Left ventricle myocardium superior (tissue), 1 donor: ENCODE measurements around the gene GLUD1. TPM values are rescaled to one million over a fixed set of nuclear protein-coding genes. Genes with fewer than 3 reads are reported as not detected.
"Not testable (repeated sequence)": the region's sequence is repeated elsewhere in the genome, so short reads cannot be mapped to it uniquely, and the experiment has no call there.

Experiments used
- ATAC-seq: fragments of 200-7000 bp; cut with Tn5 transposase; one replicate; pipeline ENCODE4 v1.9.1; 2020; ENCODE audit warnings: mild to moderate bottlenecking, moderate library complexity
- DNase-seq: peaks from one replicate; pipeline ENCODE4 v3.0.0-alpha.2; 2020
- intact Hi-C: fragments of 100-400 bp; cut with micrococcal nuclease; formaldehyde crosslinking; loops from one replicate; pipeline ENCODE4 v1.11.0; 2022
- total RNA-seq: library from RNA; stranded (reverse); fragmentation: NEBNext Ultra II Directional; extraction: Animal tissue kit (Norgen Biotek cat#: 25700); gene quantifications from one replicate; pipeline ENCODE4 v1.2.1, GENCODE V29; 2021
- donor health status: DM: no; HTN: yes; CAD: no; lungs with severe emphysema.

Gene GLUD1
- total RNA-seq, 1 donor from 2014 or later, result 106 TPM

DNA sequence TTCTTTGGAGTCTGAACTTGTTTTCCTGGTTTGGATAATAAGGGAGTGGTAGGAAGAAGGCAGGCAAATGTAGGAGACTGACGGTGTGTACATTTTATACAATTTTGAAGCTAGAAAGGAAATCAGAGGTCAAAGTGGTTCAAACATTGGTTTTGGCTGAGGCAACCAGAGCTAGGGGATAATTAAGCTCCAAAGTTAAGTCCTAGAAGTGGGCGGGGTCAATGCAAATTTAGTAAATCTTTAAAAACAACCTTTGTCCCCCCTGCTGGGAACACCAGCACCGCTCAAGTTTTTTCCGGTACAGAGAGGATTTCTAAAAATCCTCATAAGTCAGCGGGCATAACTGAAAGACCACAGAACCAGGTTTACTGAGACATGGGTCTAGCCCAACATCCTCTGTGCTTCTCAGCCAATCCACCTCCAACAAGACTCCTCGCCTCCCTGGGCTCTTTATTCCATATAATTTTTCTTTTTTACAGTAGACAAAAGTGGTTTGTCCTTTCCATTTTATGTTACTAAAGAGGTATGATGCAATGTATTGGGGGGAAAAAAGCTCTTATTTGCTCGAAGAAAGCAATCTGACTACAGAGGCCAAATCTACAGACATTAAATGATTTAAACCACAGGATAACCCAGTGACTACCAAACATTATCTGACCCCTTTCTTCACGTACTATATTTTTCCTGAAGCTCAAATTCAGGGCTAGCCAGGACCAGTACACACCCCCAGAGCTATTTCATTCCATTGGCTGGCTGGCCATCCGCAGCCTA is 1.6 kb downstream of the GLUD1 start:
- ATAC-seq (no peak), DNase-seq (no peak)
- intact Hi-C loops, result no loop called here

DNA sequence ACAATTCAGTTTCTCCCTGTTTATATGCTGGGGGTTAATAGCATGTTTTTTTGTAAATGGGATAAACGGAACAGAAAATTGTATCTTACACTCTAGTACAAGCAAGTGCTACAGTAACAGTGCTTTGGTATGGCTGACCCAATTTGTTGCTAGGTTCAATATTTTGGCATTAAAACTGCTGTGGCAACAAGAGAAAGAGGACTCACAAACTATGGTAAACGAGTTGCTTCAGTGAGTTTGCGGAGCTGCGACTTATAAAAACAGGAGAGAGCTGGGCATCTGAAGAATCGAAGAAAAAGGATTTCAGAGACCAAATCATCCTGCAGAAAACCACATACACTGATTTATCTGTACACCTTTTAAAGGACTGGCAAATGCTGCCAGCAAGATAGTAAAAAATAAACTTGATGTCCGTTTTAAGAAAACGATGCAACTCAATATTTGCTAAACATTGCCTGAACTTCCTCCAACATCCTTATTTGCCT is 2.2 kb downstream of the GLUD1 start:
- ATAC-seq, result no peak
- no peak for DNase-seq
- intact Hi-C loops, result no loop called here

DNA sequence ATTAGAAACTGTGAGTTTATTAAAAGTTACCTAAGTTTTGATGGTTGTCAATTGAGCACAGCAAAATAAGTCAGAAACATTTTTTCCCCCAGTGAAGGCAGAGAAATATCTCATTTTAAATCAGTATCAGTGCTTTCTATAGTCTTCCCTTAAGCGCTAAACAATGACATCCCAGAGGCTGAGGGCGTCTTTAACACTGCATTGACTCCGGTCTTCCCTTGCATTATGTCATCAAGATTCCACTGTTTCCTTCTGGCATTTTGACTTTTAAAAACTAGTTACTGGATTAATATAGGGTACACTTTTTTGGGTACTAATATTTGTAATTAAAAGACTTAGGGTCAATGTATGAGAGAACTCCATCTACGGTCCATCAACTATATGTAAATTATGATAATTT is 3.9 kb downstream of the GLUD1 start:
- no peak for ATAC-seq
- no peak for DNase-seq
- intact Hi-C loops, result no loop called here

DNA sequence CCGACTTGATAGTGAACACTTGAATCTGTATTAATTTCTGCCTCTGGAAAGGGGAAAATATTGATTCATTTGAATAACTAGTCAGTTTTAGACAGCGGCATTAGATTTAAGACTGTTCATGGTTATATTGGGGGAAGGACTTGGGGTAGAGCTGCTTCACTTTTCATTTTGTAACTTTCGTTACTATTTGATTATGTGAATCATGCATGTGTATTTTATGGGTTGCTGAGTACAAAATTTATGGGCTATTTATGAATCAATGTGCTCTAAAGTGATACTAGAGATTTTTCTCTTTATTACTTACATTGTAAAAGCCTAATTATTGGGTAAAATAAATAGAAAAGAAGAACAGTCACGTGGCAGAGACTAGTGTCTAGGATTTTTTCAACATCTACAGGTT is 4.9 kb downstream of the GLUD1 start:
- intact Hi-C loops, result no loop called here
- DNase-seq (no peak), ATAC-seq (no peak)

DNA sequence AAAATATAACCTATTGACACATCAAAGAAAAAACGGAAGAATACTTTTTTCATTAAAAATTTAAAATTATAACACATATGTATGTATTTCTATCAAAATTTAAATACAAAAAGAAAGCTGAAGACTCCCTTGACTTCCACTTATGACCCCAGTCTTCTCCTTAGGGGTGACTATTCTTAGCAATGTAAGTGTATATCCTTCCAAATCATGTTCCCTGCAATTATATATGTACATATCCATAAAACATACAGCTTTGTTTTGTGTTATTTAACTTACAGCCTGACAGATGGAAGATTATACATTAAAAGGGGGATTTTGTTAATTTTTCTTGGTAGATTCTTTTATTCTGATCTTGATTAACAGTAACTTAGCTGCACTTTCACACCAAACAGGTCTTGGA is 9.1 kb downstream of the GLUD1 start:
- ATAC-seq (no peak), DNase-seq (no peak)
- intact Hi-C loops, result no loop called here

DNA sequence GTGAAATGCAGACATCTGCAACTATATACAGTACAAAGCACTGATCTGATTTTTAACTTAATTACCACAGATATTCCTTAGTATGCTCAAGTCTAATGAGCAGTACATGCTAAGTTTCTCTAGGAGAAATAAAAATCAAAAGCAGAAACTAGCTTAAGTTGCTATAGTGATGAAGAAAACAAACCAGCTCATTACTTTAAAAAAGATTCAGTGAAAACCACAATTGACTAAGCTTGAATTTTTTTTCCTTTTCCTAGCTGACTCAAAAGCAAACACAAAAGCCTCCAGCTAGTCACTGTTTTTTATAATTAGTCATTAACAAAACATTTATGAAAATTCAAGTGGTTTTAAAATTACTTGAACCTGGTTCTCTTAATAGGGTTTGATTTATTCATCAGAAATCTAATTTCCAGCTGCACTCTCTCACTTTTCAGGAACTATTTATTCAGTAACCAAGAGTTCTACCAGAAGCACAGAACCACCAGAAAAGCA is 10.3 kb downstream of the GLUD1 start:
- DNase-seq, intact Hi-C loops: not testable (repeated sequence)
- peak; percentile 24 for ATAC-seq

DNA sequence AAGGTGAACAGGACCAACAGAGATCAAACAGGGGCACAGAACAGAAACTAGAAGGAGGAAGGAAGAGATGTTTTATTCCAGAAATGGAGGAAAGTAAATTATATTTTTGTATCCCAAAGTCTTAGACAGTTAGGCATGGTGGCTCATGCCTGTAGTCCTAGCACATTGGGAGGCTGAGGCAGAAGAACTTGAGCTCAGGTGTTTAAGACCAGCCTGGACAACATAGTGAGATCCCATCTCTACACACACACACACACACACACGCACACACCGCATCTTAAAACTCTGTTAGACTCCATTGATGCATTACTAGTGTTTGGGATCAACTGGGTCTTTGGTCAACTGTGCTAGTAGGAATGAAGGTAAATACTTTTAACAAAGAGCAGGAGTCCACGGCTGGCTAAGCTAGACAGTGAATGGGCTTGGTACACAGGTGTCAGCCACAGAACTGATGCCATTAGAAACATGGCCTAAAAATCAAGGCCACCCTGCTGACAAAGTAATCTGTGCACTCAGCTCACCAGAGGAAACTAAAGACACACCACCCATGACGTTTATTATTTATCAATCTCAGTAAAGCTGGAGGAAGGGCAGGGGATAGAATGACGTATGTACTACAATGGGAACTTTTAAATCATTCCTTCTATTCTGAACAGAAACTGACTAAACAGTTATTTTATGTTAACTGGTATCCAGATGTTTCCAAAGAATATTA is 10.9 kb downstream of the GLUD1 start:
- peak; percentile 47 for ATAC-seq
- DNase-seq, intact Hi-C loops: not testable (repeated sequence)

DNA sequence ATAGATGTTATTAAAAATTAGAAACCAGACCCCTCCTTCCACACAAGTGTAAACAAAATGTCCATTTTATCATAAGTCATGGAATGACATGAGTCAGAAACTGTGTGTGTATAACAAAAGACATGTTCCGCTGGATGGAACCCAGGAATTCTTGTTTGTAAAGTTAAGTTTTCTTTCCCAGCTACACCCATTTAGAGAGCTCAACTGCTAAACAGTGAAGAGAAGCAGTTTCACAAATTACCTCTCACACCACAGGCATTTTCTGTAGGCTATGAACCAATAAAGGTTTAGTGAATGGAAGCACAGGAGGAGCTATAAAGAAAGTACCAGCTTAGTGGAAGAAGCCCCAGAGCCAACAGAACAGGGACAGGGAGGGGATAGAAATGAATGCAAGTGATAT is 12.4 kb downstream of the GLUD1 start:
- DNase-seq, intact Hi-C loops: not testable (repeated sequence)
- peak; percentile 53 for ATAC-seq

DNA sequence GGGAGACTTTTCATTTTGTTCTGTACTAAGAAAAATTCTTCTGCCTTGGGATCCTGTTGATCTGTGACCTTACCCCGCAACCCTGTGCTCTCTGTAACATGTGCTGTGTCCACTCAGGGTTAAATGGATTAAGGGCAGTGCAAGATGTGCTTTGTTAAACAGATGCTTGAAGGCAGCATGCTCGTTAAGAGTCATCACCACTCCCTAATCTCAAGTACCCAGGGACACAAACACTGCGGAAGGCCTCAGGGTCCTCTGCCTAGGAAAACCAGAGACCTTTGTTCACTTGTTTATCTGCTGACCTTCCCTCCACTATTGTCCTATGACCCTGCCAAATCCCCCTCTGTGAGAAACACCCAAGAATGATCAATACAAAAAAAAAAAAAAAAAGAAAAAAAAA is 13.1 kb downstream of the GLUD1 start:
- ATAC-seq, DNase-seq, intact Hi-C loops: not testable (repeated sequence)

DNA sequence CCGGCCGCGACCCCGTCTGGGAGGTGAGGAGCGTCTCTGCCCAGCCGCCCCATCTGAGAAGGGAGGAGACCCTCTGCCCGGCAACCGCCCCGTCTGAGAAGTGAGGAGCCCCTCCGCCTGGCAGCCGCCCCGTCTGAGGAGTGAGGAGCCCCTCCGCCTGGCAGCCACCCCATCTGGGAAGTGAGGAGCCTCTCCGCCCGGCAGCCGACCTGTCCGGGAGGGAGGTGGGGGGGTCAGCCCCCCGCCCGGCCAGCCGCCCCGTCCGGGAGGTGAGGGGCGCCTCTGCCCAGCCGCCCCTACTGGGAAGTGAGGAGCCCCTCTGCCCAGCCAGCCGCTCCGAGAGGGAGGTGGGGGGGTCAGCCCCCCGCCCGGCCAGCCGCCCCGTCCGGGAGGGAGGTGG is 14.0 kb downstream of the GLUD1 start:
- ATAC-seq, intact Hi-C loops, DNase-seq: not testable (repeated sequence)

DNA sequence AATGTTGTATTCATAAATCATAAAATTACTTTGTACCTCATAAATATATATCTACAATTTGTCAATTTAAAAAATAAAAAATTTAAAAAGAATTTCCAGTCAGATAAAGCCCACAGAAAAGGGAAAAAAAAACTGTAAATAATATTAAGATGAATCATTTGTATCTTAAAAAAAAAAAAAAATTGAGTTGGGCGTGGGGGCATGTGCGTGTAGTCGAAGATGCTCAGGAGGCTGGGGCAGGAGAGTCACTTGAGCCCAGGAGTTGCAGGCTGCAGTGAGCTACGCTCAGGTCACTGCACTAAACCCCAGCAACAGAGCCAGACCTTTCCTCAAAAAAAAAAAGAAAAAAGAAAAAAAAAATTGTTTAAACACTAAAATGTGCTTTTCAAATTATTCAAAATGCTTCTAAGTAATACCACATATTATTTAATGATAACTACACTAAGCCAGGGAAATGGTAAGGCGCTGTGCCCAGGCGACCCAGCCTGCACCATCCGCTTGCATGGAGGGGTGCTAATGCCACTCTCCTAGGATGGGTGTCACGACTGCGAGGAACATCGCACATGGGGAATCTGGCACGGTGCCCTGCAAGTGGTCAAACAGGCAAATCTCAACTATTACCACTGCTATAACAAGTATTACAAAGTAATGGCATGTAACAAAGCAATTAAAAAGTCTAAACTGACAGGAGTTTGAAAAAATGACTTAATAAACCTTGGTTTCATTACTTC is 15.4 kb downstream of the GLUD1 start:
- intact Hi-C loops, result no loop called here
- no peak for ATAC-seq
- no peak for DNase-seq

DNA sequence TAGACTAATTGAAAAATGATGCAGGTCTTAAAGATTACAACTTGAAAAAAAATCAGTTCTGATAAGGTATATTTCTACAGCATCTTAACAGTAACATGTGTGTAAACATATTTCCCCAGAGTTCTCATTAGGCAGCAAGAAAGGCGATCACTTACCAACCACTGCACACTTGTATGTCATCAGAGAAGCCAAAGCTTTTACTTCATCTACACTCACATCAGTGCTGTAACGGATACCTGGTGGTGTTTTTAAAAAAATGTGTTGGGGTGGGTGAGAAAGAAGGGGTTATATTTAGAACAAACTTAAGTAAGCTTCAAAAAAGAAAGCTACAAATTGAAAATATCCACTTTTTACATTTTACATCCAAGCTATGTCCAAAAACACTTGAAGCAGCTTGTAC is 18.2 kb downstream of the GLUD1 start:
- ATAC-seq, DNase-seq, intact Hi-C loops: not testable (repeated sequence)

DNA sequence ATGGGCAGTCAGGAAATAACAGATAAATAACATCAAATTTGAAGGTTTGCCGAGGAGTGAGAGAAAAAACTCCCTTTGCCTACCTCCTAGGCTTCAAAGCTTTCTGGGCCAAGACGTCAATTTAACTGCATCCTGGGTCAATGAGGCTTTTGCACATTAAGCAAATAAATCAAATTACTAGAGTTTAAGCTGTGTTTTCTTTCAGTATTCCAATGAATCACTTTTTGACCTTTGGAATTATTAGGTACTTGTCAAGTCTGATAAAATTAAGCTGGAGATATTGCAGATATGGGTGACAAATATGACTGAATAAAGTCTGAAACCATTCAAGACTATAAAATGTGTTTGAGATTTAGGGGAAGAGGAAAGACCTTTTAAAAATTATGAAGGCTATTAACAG is 22.2 kb downstream of the GLUD1 start:
- intact Hi-C loops, result no loop called here
- DNase-seq (no peak), ATAC-seq (no peak)

DNA sequence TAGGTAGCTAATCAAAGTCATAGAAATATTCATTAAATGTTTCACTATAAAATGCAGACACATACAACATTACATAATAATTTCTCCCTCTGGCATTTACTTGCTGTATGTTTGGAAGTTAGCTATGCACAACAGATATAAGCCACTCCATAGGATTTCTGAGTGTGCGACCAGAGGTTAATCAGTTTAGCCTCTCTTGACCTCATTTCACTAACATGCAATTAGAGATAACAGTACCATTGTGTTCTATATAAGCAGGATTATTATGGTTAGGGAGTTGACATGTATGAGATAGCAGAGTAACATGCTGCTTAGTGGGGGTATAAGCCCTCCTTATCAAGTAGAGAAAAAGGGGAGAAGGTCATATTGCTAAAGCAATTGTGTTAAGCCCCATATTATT is 26.4 kb downstream of the GLUD1 start:
- ATAC-seq (no peak), DNase-seq (no peak)
- intact Hi-C loops, result no loop called here

DNA sequence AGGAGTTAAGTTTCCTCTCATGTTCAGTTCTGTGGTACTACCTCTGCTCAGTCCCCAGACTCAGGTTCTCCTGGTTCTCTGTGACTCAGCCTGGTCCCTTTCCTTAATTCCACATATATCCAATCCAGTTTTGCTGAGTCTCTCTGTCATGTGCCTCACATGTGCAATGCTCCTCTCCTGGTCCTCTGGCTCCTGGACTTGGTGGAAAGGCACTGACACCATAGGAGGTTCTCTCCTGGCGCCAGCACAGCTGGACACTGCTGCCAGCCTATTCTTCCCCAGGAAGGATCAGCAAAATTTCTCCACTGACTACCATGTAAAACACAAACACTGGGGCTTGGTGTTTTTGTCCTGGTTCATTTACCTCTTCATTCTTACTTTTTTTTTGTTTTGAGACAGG is 27.8 kb downstream of the GLUD1 start:
- intact Hi-C loops, result no loop called here
- ATAC-seq (no peak), DNase-seq (no peak)

DNA sequence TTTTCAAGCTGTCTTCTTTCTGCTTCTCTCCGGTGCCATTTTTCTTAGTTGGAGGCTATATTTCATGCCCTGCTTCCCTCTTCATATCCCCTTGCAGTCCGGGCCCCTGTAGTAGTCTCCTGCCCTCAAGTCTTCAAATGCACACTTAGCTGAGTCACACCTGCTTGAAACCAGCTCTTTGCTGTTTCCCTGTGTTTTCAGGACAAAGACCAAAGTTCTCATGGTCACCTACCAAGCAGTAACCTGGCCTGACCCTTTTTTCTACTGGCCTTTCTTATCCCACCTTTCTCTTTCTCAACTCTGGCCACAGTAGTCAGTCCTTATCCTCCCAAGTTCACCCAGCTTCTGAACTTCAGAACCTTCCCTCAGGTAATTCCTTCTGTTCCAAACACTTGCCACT is 28.5 kb downstream of the GLUD1 start:
- DNase-seq (no peak), ATAC-seq (no peak)
- intact Hi-C loops, result no loop called here

DNA sequence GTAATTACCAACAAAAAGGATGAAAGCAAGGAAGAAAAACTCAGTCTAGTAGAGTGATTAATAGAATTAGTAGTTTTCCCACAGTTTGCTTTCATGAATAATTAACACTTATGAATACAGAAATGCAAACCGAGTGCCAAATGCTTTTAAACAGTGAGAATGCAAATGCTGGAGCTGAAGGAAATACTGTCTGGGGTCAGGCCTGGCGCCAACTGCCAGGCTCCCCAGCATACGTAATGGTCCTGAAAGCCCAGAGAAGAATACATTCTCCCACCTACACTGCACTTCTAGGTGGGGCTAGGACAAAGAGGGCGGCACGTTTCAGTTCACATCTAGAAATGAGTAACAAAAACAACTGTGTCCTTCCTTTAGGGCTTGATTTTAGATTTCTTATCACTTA is 30.0 kb downstream of the GLUD1 start:
- ATAC-seq (no peak), DNase-seq (no peak)
- intact Hi-C loops, result no loop called here

DNA sequence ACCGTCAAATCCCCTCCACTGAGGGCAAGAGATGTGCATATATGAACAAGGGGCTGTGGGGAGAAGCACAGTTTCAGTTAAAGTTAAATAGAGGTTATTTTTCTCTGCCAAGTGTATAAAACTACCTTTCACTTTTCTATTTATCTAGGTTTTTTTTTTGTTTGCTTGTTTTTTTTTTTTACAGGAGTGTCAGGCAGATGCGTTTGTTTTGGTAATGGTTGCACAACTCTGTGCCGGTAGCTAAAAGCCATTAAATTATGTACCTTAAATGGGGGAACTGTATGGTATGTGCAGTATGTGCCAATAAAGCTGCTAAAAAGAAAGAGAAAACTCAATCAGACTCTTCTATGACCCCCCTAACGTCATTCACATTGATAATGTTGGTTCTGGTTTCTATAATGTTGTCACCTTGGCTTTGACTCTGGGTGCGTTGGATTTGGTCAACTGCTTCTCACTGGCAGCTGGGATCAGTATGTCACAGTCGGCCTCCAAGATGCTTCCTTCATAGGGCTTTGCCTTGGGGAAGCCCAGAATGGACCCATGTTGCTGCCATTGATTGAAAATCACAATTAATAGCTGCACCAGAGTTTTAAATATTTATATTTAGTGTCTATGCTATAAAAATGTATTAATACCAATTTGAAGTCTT is 34.2 kb downstream of the GLUD1 start:
- intact Hi-C loops, result no loop called here
- no peak for ATAC-seq
- DNase-seq, result no peak

DNA sequence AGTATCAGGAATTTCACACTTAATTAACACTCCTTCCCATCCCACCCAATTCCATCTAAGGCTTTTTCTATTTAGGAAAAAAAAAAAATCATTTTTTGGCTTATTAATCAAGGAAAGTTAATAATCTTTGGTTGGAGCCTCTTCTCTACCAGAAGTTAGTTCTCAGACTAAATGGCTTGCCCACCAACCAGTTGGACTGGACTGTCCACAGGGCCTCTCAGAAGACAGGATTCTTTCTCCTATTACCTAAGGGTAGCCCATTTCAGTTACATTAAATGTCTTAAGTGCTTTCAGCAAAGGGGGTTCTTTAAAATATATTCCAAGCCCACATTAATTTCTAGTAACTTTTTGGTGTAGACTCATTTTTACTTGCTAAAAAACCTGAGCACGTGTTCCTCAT is 35.2 kb downstream of the GLUD1 start:
- DNase-seq, result no peak
- intact Hi-C loops, result no loop called here

More for the DNA sequence above, 35.2 kb downstream of the GLUD1 start:
- no peak for ATAC-seq
